Pancreas (tissue), 10 donors: ENCODE measurements around the gene ADCY7. TPM values are rescaled to one million over a fixed set of nuclear protein-coding genes. Genes with fewer than 3 reads are reported as not detected.

ENCODE experiments used
- ATAC-seq, 4 donors: fragments of 200-7000 bp; cut with Tn5 transposase; one replicate each; pipeline versions ENCODE4 v1.8.0 to v1.9.1; 2020; ENCODE audit warnings: mild to moderate bottlenecking in 4 of 4, moderate library complexity in 4 of 4
- DNase-seq, 6 donors: peaks; one replicate each; pipeline ENCODE4 v3.0.0-alpha.2; 2020
- FAIRE-seq: peaks from 2 replicates; lab custom pipeline; 2012; peaks lifted over from hg19 to GRCh38; lab: Jason Lieb, UNC
- H3K27ac ChIP-seq, 4 donors: fragments of 200-600 bp; sonication (generic); 1 replicate in 3 of 4; 2 replicates in 1 of 4; pipeline versions ENCODE4 v1.5.0 to v1.8.0; 2020
- H3K27me3 ChIP-seq, 4 donors: fragments of 200-600 bp; one replicate each; pipeline ENCODE4 v1.8.0; 2021
- H3K36me3 ChIP-seq, 3 donors: fragments of 200-600 bp; sonication (generic) in 1 of 3; one replicate each; pipeline versions ENCODE4 v1.5.0 to v1.8.0; 2020 to 2021
- H3K4me1 ChIP-seq, 3 donors: fragments of 200-600 bp; one replicate each; pipeline ENCODE4 v1.8.0; 2021
- H3K4me3 ChIP-seq, 4 donors: fragments of 200-600 bp; sonication (generic) in 2 of 4; one replicate each; pipeline versions ENCODE4 v1.5.0 to v1.8.0; 2020 to 2021
- H3K9me3 ChIP-seq, 4 donors: fragments of 200-600 bp; one replicate each; pipeline ENCODE4 v1.8.0; 2021
- CTCF ChIP-seq, 4 donors: fragments of 200-600 bp; sonication (generic) in 3 of 4; IDR thresholded peaks; one replicate each; pipeline versions ENCODE4 v1.5.0 to v1.8.0; 2021; ENCODE audit warnings: antibody characterized with exemption in 4 of 4
- WGBS, 2 donors: extraction: QIAGEN DNeasy Blood & Tissue Kit; methylation state at CpG; one replicate each; pipeline ENCODE4 v1.1.7; 2013; 5-methylcytosine and 5-hydroxymethylcytosine counted together
- intact Hi-C, 3 donors: fragments of 100-400 bp; cut with DNase I; formaldehyde crosslinking; loops; one replicate each; pipeline versions ENCODE4 v1.11.1 to v1.14.2; 2022
- polyA plus RNA-seq, 2 donors: library from polyadenylated mRNA; stranded (reverse); fragments of 200-250 nt; gene quantifications; one replicate each; pipeline ENCODE4 v1.2.3, GENCODE V29; 2013
- total RNA-seq, 6 donors: library from RNA; stranded (reverse); fragmentation: NEBNext Ultra II Directional in 4 of 6; extraction: Animal tissue kit (Norgen Biotek cat#: 25700) in 4 of 6; gene quantifications; one replicate each; pipeline versions ENCODE4 v1.2.1 to v1.2.4, GENCODE V29; 2021 to 2023
- donor health status: healthy with polysubstance abuse.
- donor health status: DM: no; HTN: no; CAD: no; lungs with moderate emphysema.
- donor health status: DM: no; HTN: no; CAD: no.
- donor health status: control.
- donor health status: control.
- donor health status: Bipolar disorder and iron deficiency.
- donor health status: DM: yes; HTN: yes; CAD: no.
- donor health status: DM: no; HTN: no; CAD: no.
- donor health status: DM: no; HTN: no; CAD: no.
- donor health status: DM: yes; HTN: yes; CAD: no.

Gene ADCY7
- total and polyA plus RNA-seq, 8 donors, result 1.9 to 21.1 (median 4.3) TPM

GRCh38 chr16:50252874-50253513 is 13.4 kb upstream of the ADCY7 start:
- H3K4me3 ChIP-seq, result no peak overlapping the region
- TF ChIP-seq CTCF (IDR thresholded peaks at IDR 0.05), result no peak
- intact Hi-C loops, result no loop called here
- no peaks in the 10 kb centered on the region for H3K36me3 ChIP-seq
- WGBS, 2 donors, result 71 to 73% methylated on average over 12 of the region's 12 CpGs
- DNase-seq, result peak in 1 of 6 donors; percentile 26
- no peaks in the 10 kb centered on the region for H3K27me3 ChIP-seq
- H3K9me3 ChIP-seq, result no peaks in the 10 kb centered on the region
- no peak for ATAC-seq
- H3K4me1 ChIP-seq, result no peaks in the 10 kb centered on the region
- no peak overlapping the region for H3K27ac ChIP-seq
- no peak for FAIRE-seq

GRCh38 chr16:50253514-50253910 is 12.8 kb upstream of the ADCY7 start:
- no peaks in the 10 kb centered on the region for H3K9me3 ChIP-seq
- ATAC-seq, result no peak
- H3K27ac ChIP-seq, result no peak overlapping the region
- no peak for FAIRE-seq
- peak in 1 of 6 donors; percentile 41 for DNase-seq
- no peaks in the 10 kb centered on the region for H3K4me1 ChIP-seq
- no peak overlapping the region for H3K4me3 ChIP-seq
- H3K27me3 ChIP-seq, result no peaks in the 10 kb centered on the region
- WGBS, 2 donors, result 82 to 87% methylated on average over 8 of the region's 8 CpGs
- TF ChIP-seq CTCF (IDR thresholded peaks at IDR 0.05), result no peak
- intact Hi-C loops, result no loop called here
- no peaks in the 10 kb centered on the region for H3K36me3 ChIP-seq

GRCh38 chr16:50254072-50254471 is 12.3 kb upstream of the ADCY7 start:
- no peak for TF ChIP-seq CTCF (IDR thresholded peaks at IDR 0.05)
- no peak for FAIRE-seq
- H3K36me3 ChIP-seq, result no peaks in the 10 kb centered on the region
- WGBS, 2 donors, result 70 to 89% methylated on average over 7 of the region's 7 CpGs
- intact Hi-C loops, result no loop called here
- H3K4me1 ChIP-seq, result no peaks in the 10 kb centered on the region
- no peaks in the 10 kb centered on the region for H3K27me3 ChIP-seq
- DNase-seq, result no peak
- no peaks in the 10 kb centered on the region for H3K9me3 ChIP-seq
- no peak for ATAC-seq
- no peak overlapping the region for H3K4me3 ChIP-seq
- no peak overlapping the region for H3K27ac ChIP-seq

GRCh38 chr16:50255538-50255937 is 10.8 kb upstream of the ADCY7 start:
- H3K4me1 ChIP-seq, result no peaks in the 10 kb centered on the region
- TF ChIP-seq CTCF (IDR thresholded peaks at IDR 0.05), result no peak
- no peaks in the 10 kb centered on the region for H3K9me3 ChIP-seq
- no peak for FAIRE-seq
- no peaks in the 10 kb centered on the region for H3K36me3 ChIP-seq
- no peak for DNase-seq
- intact Hi-C loops, result no loop called here
- H3K27me3 ChIP-seq, result no peaks in the 10 kb centered on the region
- ATAC-seq, result no peak
- H3K27ac ChIP-seq, result no peak overlapping the region
- no peak overlapping the region for H3K4me3 ChIP-seq
- WGBS, 2 donors, result 89 to 91% methylated on average over 2 of the region's 2 CpGs

- no peak for ATAC-seq
- FAIRE-seq, result no peak
- Histone ChIP-seq H3K9me3 (no peaks in the 10 kb centered on the region), H3K4me3 (no peak overlapping the region), H3K36me3 (no peaks in the 10 kb centered on the region), H3K4me1 (no peaks in the 10 kb centered on the region), H3K27me3 (no peaks in the 10 kb centered on the region), H3K27ac (no peak overlapping the region)
- DNase-seq, result no peak
- intact Hi-C loops, result no loop called here
- TF ChIP-seq CTCF (IDR thresholded peaks at IDR 0.05), result no peak
- 57 to 59% methylated on average over 1 of the region's 1 CpG for WGBS, 2 donors
These were observed 9.7 kb upstream of the ADCY7 start for GRCh38 chr16:50256604-50257003.
